Heart left ventricle (tissue), 13 donors: Measurements from ENCODE around the gene TAAR6.

Experiments used
- POLR2A ChIP-seq, 2 donors: fragments of 450-650 bp; IDR thresholded peaks; one replicate each; pipeline ENCODE4 v1.6.1; 2017; ENCODE audit warnings: antibody characterized with exemption in 2 of 2, mild to moderate bottlenecking in 2 of 2, moderate library complexity in 2 of 2
- TF ChIP-seq, protein P1 (sequence below), 12 donors: fragments of 200-600 bp; sonication (generic) in 4 of 12; IDR thresholded peaks; one replicate each; pipeline versions ENCODE4 v1.5.0 to v1.8.0; 2018 to 2022; ENCODE audit warnings: antibody characterized with exemption in 12 of 12, mild to moderate bottlenecking in 5 of 12
- donor health status: ischemic (EF 13 %, LVEDD 7.1; RV severe dilation, severe dysfunction).
- donor health status: DM: no; HTN: yes; CAD: no.
- donor health status: DM: no; HTN: no; CAD: no.
- donor health status: ischemic (EF 25% LVEDD 6.9; RV normal size, moderate dysfunction).
- donor health status: ischemic (EF 25% LVEDD 5.7; RV mildly dilated, moderate dysfunction).
- donor health status: ischemic (EF 35%, LVEDD 5.7; RV mildly dilated, moderate dysfunction).
- donor health status: nonischemic (EF 11% LVEDD 7.7; RV severe dilation, severe dysfunction).
- donor health status: DM: yes; HTN: yes; CAD: no.
- donor health status: PGD.
- donor health status: ischemic (EF 29% LVEDD 5.4; RV normal size, mild dysfunction).
- donor health status: nonischemic (EF 23%, LVEDD 6.1; RV moderate dilation, normal function).

DNA sequence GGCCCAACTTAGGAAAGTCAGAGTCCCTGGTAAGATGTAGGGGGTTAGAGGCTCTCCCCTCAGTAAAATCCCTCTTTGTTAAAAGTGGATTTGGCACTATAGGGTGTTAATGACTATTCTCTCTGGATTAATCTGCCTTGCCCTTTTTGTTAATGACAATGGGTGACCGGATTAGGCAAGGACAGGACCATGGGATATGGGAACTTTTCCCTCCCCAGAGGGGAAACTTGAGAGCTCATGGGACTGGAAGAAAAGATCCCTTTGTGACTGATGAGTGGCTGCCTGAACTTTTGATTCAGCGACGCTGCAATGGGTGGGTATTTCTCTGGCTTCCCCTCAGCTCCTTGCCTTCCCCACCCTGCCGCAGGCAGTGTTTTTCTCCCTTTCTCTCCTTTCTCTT is 44.3 kb upstream of the TAAR6 start:
- TF ChIP-seq, protein P1, sequence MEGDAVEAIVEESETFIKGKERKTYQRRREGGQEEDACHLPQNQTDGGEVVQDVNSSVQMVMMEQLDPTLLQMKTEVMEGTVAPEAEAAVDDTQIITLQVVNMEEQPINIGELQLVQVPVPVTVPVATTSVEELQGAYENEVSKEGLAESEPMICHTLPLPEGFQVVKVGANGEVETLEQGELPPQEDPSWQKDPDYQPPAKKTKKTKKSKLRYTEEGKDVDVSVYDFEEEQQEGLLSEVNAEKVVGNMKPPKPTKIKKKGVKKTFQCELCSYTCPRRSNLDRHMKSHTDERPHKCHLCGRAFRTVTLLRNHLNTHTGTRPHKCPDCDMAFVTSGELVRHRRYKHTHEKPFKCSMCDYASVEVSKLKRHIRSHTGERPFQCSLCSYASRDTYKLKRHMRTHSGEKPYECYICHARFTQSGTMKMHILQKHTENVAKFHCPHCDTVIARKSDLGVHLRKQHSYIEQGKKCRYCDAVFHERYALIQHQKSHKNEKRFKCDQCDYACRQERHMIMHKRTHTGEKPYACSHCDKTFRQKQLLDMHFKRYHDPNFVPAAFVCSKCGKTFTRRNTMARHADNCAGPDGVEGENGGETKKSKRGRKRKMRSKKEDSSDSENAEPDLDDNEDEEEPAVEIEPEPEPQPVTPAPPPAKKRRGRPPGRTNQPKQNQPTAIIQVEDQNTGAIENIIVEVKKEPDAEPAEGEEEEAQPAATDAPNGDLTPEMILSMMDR (IDR thresholded peaks at IDR 0.05) = no peak
- TF ChIP-seq POLR2A (IDR thresholded peaks at IDR 0.05) = no peak
